Calu3 (cell line): ENCODE data around the gene RAD51B. TPM values are rescaled to one million over a fixed set of nuclear protein-coding genes. Genes with fewer than 3 reads are reported as not detected.

Source experiments
- BruUV-seq: library from RNA; stranded (reverse); fragments of 400-500 nt; replicated peaks from 2 replicates; lab custom pipeline; 2021; lab: Mats Ljungman, UMichigan
- CTCF ChIA-PET: fragments of 300-600 bp; sonication (Branson Sonifier 250); formaldehyde crosslinking; loops from one replicate; lab custom pipeline; 2022; ENCODE audit warnings: antibody characterized with exemption; lab: Charles Lee
- DNase-seq: peaks from one replicate; pipeline ENCODE4 v3.0.0; 2022
- H3K27ac Mint-ChIP-seq: one replicate; pipeline ENCODE4 v1.8.0; 2022; ENCODE audit warnings: mixed read lengths; ENCODE audit not compliant: unreplicated experiment
- H3K27me3 Mint-ChIP-seq: one replicate; pipeline ENCODE4 v1.8.0; 2022; ENCODE audit warnings: mixed read lengths; ENCODE audit not compliant: unreplicated experiment
- H3K36me3 Mint-ChIP-seq: one replicate; pipeline ENCODE4 v1.8.0; 2022; ENCODE audit warnings: mild to moderate bottlenecking, moderate library complexity, mixed read lengths; ENCODE audit not compliant: insufficient read depth, unreplicated experiment
- H3K4me1 Mint-ChIP-seq: one replicate; pipeline ENCODE4 v1.8.0; 2022; ENCODE audit warnings: mild to moderate bottlenecking, low read depth, mixed read lengths; ENCODE audit not compliant: unreplicated experiment
- H3K4me3 Mint-ChIP-seq: one replicate; pipeline ENCODE4 v1.8.0; 2022; ENCODE audit warnings: mild to moderate bottlenecking, low read depth, moderate library complexity, mixed read lengths; ENCODE audit not compliant: unreplicated experiment
- H3K9me3 Mint-ChIP-seq: one replicate; pipeline ENCODE4 v1.8.0; 2022; ENCODE audit warnings: low read depth, mixed read lengths; ENCODE audit not compliant: unreplicated experiment
- CTCF ChIP-seq: fragments of 200-600 bp; IDR thresholded peaks from one replicate; pipeline ENCODE4 v1.8.0; 2022; ENCODE audit warnings: antibody characterized with exemption; ENCODE audit not compliant: unreplicated experiment
- intact Hi-C: fragments of 100-400 bp; cut with micrococcal nuclease; formaldehyde crosslinking; loops from one replicate; pipeline ENCODE4 v1.10.0; 2022; ENCODE audit not compliant: unreplicated experiment
- total RNA-seq: library from RNA; stranded (reverse); gene quantifications from 2 replicates; pipeline ENCODE4 v1.2.3, GENCODE V29; 2022

Gene RAD51B
- total RNA-seq, 1 experiment from 2014 or later, result 24.7 TPM

GRCh38 chr14:68740788-68741476 is 921.4 kb downstream of the RAD51B start:
- Mint-ChIP-seq H3K27ac (no peak overlapping the region), H3K4me3 (no peak overlapping the region), H3K4me1 (no peaks in the 10 kb centered on the region), H3K36me3 (no peaks in the 10 kb centered on the region), H3K27me3 (peaks cover 9% of the 10 kb centered on the region), H3K9me3 (no peaks in the 10 kb centered on the region)
- no peak for TF ChIP-seq CTCF
- DNase-seq, result no peak
- no TSS peak for BruUV-seq
- CTCF ChIA-PET, result no interaction called here
- intact Hi-C loops, result no loop called here

DNA sequence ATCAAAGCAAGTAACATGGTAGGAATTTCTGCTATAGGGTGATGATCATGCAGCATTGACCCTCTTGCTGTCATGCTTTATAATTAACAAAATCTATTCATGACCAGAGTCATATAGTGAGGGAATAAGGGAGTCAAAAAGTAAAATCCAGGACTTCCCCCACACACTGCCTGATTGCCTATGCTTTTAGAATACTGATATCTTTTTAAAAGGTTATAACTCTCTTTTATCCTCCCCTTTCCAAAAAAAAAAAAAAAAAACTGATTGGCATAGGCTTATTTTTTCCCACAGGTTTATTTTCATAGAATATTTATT is 921.9 kb downstream of the RAD51B start:
- H3K4me1 Mint-ChIP-seq, result no peaks in the 10 kb centered on the region
- CTCF ChIA-PET, result interaction anchor here (0.5 kb wide), 1 partner anchor 266 kb away, joined by 6 read pairs; no protein-coding TSS in a partner anchor
- no peaks in the 10 kb centered on the region for H3K36me3 Mint-ChIP-seq
- no peak for DNase-seq
- intact Hi-C loops, result no loop called here
- H3K4me3 Mint-ChIP-seq, result no peak overlapping the region
- peaks cover 9% of the 10 kb centered on the region for H3K27me3 Mint-ChIP-seq
- no peak for TF ChIP-seq CTCF
- no peaks in the 10 kb centered on the region for H3K9me3 Mint-ChIP-seq
- no peak overlapping the region for H3K27ac Mint-ChIP-seq
- no TSS peak for BruUV-seq

GRCh38 chr14:68741839-68742470 is 922.4 kb downstream of the RAD51B start:
- Mint-ChIP-seq H3K4me3 (no peak overlapping the region), H3K27me3 (peaks cover 9% of the 10 kb centered on the region), H3K36me3 (no peaks in the 10 kb centered on the region), H3K27ac (no peak overlapping the region), H3K9me3 (no peaks in the 10 kb centered on the region), H3K4me1 (no peaks in the 10 kb centered on the region)
- no peak for TF ChIP-seq CTCF
- intact Hi-C loops, result no loop called here
- CTCF ChIA-PET, result interaction anchor here (0.5 kb wide), 1 partner anchor 266 kb away, joined by 6 read pairs; no protein-coding TSS in a partner anchor
- BruUV-seq, result no TSS peak
- DNase-seq, result no peak

DNA sequence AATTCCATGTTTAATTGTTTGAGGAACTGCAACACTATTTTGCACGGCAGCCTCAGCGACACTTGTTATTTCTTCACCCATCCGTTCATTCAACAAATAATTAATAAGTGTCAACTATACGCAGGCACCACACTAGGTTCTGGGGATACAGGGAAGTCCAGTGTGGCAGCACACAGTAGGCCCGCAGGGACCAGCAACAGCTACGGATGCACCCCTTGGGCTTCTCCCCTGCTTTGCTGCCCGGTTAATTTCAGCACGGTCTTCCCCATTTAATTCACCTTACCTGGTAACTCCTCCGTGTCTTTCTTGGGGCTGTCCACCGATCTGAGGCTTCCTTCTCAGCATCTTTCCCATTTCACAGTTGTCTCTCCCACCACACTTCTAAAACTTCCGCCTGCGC is 925.0 kb downstream of the RAD51B start:
- Mint-ChIP-seq H3K4me1 (no peaks in the 10 kb centered on the region), H3K36me3 (no peaks in the 10 kb centered on the region), H3K27me3 (peaks cover 14% of the 10 kb centered on the region), H3K27ac (no peak overlapping the region), H3K4me3 (no peak overlapping the region), H3K9me3 (no peaks in the 10 kb centered on the region)
- no peak for TF ChIP-seq CTCF
- no TSS peak for BruUV-seq
- DNase-seq, result no peak
- CTCF ChIA-PET, result no interaction called here
- intact Hi-C loops, result no loop called here
